RPMI8226 (cell line): Measurements from ENCODE around the gene ISL2.

Experiments
- DNase-seq: peaks from one replicate; pipeline ENCODE4 v3.0.0-alpha.2; 2015

The ISL2 gene

DNA sequence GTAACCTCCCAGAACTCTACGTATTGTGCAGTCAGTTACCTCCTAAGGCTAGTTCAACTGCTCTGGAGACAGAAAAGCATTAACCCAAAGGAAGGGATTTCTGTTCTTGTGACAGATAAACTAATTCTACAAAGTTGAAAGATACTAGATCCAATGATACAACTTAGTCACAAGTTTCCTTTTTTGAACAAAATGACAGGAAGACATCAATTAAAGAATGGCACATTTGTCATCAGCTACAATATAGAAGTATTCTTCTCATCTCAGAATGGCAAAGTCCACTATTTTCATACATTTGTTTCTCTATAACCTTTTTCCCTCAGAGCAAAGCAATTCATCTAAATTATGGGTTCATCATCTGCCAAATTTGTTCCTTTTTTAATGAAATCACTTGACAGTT, 43.7 kb downstream of the ISL2 start:
- DNase-seq: no peak

DNA sequence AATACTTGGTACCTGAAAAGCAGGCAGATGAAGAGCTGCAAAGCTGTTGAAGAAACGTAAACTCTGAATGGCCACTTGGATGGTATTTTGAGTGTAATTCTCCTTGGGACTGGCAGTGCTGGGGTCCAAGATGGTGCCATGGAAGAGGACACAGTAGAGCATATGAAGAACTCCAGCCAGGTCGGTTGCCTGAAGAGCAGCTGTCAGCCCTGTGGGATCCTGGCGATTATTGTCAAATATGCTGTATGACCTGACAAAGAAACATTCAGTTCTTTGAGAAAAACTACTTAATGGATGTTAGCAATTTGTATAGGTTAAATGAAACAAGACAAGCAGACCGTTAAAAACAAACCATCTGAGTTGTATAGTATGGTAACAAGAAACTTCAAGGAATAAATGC, 44.8 kb downstream of the ISL2 start:
- DNase-seq: no peak

DNA sequence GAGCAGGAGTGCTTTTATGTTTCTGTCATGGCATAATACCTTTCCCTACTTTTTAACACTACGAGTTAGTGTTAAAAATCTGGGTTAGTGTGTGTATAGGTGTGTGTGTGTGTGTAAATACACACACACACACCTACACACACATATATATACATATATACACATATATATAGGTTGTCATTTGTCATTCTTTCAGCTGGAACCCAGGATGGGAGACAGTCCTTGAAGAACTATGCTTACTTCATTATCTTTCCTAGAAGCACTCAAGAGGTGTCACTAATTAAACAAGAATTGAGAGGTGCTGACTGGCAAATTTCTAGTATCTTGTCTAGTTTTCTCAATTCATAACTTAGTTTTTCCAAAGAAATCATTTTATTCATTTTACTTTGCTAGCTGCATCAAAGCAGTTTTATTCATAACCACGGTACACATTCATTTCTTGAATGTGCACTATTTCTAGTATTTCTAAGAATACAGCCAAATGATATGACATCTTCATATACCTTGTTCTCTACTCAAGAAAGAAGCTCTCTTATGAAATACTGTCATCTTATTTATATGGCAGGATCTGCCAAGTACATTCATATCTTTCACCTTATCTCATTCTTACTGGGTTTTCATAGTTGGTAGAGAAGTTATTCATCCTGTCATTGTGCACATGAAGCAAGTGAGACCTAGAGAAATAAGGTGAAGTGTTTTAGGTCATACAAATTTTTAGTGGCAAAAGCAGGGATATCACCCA, 46.6 kb downstream of the ISL2 start:
- DNase-seq: no peak

DNA sequence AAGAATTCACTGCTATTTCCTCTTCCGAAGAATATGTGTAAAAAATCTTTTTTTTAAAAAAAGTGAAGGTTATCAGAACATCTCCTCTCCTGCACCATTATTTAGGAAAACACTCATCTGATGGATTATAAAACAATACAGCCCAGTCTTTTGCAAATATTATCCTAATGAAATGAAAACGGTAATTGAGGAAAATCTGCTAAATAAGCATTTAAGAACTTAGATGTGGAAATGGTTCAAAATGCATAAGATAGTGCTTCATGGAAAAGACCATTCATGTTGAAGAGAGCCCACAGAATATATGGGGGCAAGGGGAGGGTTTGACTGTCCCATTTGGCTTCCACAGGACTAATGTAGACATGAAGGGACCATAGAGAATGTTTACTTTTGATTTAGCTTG, 47.8 kb downstream of the ISL2 start:
- DNase-seq: no peak

DNA sequence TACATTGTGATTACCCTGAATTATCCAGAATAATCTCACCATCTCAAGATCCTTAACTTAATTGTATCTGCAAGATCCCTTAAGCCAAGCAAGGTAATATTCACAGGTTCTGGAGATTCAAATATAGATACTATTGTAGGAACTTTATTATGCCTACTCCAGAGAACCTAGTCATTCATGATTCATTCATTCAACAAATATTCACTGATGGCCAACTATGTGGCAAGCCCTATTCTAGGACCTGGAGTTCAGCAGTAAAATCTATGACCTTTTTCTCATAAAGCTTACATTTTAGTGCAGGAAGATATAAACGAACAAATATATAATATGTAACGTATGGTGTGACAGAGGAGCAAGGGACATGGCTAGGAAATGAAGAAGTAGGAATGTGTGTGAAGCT, 49.6 kb downstream of the ISL2 start:
- DNase-seq: no peak

DNA sequence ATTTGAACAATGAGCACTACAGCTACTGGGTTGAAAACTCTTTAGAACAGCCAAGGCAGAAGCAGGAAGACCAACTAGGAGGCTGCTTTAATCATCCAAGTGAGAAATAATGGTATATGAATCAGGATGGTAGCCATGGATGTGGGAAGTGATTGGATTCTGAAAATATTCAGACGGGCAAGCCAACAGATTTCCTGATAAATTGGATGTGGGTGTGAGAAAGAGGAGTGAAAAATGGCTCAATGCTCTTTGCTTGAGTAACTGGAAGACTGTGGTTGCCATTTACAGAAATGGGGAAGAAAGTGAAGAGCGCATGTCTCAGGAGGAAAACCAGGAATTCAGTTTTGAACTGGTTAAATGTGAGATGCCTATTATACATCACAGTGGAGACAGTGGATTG, 50.4 kb downstream of the ISL2 start:
- DNase-seq: no peak

DNA sequence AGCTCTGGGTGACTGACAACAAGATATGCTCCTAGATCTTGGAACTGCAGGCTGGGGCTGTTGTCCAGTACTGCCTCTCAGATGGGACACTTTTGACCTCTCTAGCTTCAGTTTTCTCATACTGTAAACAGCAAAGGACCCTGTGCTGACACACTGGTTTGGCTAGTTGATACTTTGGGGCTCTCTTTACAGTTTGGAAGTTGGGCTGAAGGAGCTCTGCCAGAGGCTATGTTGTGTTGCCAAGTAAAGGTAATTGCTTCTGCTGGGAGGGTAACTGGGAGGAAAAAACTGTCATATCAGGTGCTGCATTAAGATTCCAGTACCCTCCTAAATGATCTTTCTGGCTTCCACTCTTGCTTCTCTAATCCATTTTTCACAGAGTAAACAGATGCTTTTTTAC, 54.0 kb downstream of the ISL2 start:
- DNase-seq: no peak

DNA sequence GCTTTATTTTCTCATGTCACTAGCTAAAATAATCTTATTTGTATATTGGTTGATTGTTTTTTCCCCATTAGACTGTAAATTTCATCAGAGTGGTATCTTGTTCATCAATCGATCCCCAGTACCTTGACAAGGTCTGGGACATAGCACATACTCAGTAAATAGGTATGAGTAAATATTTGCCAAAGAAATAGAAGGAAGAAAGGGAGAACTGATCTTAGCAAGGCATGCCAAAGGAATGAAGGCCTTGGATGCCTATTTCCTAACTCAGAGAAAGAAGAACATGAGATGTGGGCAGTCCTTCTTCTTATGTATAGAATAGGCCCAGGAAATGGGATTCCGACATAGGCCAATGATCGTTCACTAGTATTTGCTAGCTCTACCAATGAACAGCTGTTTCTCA, 54.7 kb downstream of the ISL2 start:
- DNase-seq: no peak

DNA sequence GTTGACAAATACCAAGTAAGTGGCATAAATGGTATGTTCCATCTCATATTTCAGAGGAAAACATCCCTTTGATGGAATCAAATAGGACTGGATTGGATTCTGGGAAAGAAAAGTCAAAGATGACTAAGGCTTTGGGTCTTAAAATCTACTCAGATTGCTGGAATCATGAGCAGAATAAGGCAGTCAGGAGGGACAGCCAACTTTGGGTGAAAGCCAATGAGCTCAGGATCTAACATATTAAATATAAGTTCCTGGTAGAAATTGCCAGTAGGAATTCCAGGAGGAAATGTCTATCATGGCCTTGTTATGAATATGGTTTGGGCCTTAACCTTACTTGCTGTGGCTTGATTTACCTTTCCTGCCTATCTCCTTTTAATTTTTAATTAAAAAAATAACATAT, 55.3 kb downstream of the ISL2 start:
- DNase-seq: no peak
